RCC 7860 (cell line): Measurements from ENCODE around the gene INPP5A.
"Not testable (repeated sequence)": the region's sequence is repeated elsewhere in the genome, so short reads cannot be mapped to it uniquely, and the experiment has no call there.

Experiments
- DNase-seq: peaks from one replicate; pipeline ENCODE4 v3.0.0-alpha.2; 2015; ENCODE audit warnings: low spot score
- FAIRE-seq: peaks from 2 replicates; lab custom pipeline; 2012; peaks lifted over from hg19 to GRCh38; lab: Jason Lieb, UNC

The INPP5A gene

GRCh38 chr10:132728321-132728720 lies 190.7 kb downstream of the INPP5A start:
- FAIRE-seq: no peak
- no peak for DNase-seq

DNA sequence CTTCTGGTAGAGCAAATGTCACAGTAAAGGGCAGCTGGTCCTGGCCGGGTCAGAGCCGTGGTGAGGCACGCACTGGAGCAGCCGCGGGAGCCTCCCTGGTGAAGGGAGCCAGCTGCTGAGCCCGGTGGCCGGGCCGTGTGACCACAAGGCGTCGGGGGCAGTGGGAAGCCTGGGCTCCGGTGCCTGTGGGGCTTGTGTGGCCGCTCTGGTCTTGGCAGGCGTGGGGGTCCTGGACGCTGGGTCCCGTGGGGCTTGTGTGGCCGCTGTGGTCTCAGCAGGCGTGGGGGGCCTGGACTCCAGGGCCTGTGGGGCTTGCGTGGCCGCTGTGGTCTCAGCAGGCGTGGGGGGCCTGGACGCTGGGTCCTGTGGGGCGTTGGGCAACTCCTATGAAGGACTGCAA lies 191.2 kb downstream of the INPP5A start:
- FAIRE-seq: no peak
- no peak for DNase-seq

GRCh38 chr10:132729810-132730572 lies 192.4 kb downstream of the INPP5A start:
- DNase-seq: no peak
- FAIRE-seq: no peak

- DNase-seq (no peak), FAIRE-seq (no peak)
Measured at GRCh38 chr10:132730573-132730953, 193.0 kb downstream of the INPP5A start.

DNA sequence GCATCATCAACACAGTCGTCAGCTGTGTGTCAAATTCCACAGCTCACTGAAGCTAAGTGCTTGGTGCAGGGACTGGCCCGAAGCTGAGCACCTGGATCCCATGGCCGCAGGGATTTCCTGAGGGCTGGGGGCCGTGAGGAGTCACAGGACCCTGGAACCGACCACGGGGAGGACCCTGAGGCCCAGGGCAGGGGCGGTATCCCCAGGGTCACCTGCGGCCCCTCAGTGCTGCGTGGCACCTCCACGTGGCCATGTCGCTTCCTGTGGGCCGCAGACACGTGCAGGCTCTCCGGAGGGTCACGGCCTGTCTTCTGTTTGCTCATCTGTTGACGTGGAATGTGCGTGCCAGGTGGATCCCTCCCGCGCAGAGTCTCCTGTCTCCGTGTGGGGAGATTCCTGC lies 194.9 kb downstream of the INPP5A start:
- FAIRE-seq: no peak

GRCh38 chr10:132733926-132734325 lies 196.3 kb downstream of the INPP5A start:
- no peak for FAIRE-seq
- DNase-seq: no peak

More for the DNA sequence above, 194.9 kb downstream of the INPP5A start:
- no peak for DNase-seq

DNA sequence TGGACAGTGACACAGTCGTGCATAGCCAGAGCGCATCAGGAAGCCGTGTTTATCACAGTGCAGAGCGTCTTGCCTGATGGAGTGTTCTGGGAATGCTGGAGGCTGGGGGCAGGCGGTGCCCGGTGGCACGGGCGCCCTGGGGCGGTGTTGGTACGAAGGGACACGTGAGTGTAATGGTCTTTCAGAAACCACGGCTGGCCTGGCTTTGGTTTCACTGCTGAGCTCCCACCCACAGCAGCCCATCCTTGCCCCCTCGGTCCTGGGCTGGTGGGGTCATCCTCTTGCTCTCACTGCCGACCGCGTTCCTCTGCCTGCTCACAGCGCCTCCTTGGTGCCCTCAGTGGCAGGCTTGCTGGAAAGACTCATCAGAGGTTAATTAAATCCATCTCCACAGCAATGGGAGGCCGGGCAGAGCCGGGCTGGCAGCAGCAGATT lies 197.8 kb downstream of the INPP5A start:
- no peak for DNase-seq
- no peak for FAIRE-seq

DNA sequence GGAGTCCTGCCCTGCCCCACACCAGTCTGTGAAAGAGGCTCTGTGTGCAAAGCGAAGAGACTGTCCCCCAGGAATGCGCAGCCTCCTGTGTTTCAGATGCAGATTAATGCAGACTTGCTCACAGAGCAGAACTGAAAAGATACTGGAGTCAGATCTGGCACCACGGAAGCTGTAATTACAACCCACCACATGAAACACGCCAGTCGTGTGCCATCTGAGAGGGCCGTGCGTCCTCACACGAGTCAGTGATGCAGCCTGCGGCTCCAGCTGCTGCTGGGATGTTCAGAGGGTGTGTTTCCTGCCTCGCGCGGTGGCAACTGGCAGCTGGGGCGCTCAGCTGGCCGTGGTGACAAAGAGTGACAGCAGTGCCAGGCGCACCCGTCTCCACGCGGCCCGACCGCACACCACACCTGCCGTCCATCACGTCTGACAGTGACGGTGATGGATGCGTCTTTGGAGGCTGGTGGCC lies 198.4 kb downstream of the INPP5A start:
- FAIRE-seq: no peak
- DNase-seq: no peak

GRCh38 chr10:132737390-132738048 lies 199.9 kb downstream of the INPP5A start:
- no peak for DNase-seq
- no peak for FAIRE-seq

- DNase-seq: no peak
- no peak for FAIRE-seq
Measured at GRCh38 chr10:132738454-132739224, 201.1 kb downstream of the INPP5A start.

- DNase-seq: no peak
- FAIRE-seq: no peak
Measured at GRCh38 chr10:132739225-132739613, 201.6 kb downstream of the INPP5A start.

GRCh38 chr10:132740588-132740987 lies 203.0 kb downstream of the INPP5A start:
- DNase-seq (no peak), FAIRE-seq (no peak)

GRCh38 chr10:132742167-132742836 lies 204.7 kb downstream of the INPP5A start:
- no peak for DNase-seq
- no peak for FAIRE-seq

- no peak for FAIRE-seq
- no peak for DNase-seq
Measured at GRCh38 chr10:132742837-132743194, 205.2 kb downstream of the INPP5A start.

DNA sequence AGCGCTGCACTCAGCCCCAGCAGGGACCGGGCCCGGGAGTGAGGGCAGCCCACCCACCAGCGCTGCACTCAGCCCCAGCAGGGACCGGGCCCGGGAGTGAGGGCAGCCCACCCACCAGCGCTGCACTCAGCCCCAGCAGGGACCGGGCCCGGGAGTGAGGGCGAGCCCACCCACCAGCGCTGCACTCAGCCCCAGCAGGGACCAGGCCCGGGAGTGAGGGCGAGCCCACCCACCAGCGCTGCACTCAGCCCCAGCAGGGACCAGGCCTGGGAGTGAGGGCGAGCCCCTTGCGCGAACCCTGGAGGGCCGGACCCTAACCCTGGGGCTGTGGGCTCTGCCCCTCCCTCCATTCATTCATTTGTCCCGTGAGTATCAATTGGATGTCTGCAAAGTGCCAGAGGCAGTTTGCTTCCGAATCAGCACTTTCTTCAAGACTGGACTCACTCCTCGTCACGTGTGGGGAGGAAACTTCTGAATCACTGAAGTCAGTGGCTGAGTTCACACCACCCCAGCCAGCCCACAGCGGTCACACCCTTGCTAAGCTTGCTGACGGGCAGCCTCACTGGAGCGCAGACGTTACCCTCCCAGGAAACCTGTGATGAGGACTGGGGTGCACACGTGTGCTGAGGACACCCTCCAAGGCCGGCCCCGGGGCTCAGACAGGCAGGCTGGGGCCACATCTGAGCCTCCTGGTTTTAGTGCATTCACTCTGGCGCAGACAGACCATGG lies 205.8 kb downstream of the INPP5A start:
- FAIRE-seq, DNase-seq: not testable (repeated sequence)

- FAIRE-seq (no peak), DNase-seq (no peak)
Measured at GRCh38 chr10:132743925-132744490, 206.4 kb downstream of the INPP5A start.

GRCh38 chr10:132744839-132745238 lies 207.3 kb downstream of the INPP5A start:
- FAIRE-seq: no peak

GRCh38 chr10:132745511-132745910 lies 207.9 kb downstream of the INPP5A start:
- DNase-seq: no peak
- no peak for FAIRE-seq

More at GRCh38 chr10:132744839-132745238, 207.3 kb downstream of the INPP5A start:
- no peak for DNase-seq

GRCh38 chr10:132745971-132746370 lies 208.4 kb downstream of the INPP5A start:
- FAIRE-seq: no peak
- no peak for DNase-seq

DNA sequence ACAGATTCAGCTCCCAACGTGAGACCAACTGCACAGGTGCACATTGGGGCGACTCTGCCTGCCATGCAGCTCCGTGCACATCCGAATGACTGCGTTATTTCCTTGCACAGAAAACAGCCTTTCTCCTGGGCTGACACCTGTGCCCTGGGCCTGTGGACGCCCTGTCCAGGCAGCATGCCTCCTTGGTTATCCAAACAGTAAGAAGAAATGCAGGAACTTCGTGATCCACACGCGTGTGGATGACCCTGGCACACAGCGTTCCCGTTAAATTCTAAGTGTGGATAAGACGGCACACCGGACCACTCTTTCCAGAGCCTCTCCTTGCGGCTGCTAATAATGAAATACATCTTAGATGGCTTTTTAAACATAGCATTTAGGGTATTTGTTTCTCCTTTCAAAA lies 208.8 kb downstream of the INPP5A start:
- no peak for DNase-seq
- FAIRE-seq: no peak
